CD8-positive, alpha-beta memory T cell (primary cell): ENCODE data around the gene CDC14A. TPM values are rescaled to one million over a fixed set of nuclear protein-coding genes. Genes with fewer than 3 reads are reported as not detected.

Experiments
- CTCF ChIA-PET: fragments of 350-600 bp; sonication (Branson Sonifier 250); formaldehyde crosslinking; loops from one replicate; lab custom pipeline; 2021; ENCODE audit warnings: antibody characterized with exemption; lab: Charles Lee
- POLR2A ChIA-PET: fragments of 350-600 bp; sonication (Branson Sonifier 250); formaldehyde crosslinking; loops from one replicate; lab custom pipeline; 2021; ENCODE audit warnings: antibody characterized with exemption; lab: Charles Lee
- DNase-seq, 5 donors: peaks; one replicate each; pipeline versions ENCODE4 v3.0.0 to v3.0.0-alpha.2; 2020 to 2022; ENCODE audit warnings: mixed read lengths in 1 of 5
- H3K27ac ChIP-seq: one replicate; pipeline ENCODE4 v1.7.0; 2013; ENCODE audit warnings: low read depth, mild to moderate bottlenecking, low read length, moderate library complexity
- H3K27me3 ChIP-seq: 2 replicates; pipeline ENCODE4 v1.7.0; 2013; ENCODE audit warnings: low read length, mild to moderate bottlenecking; ENCODE audit not compliant: insufficient read depth, poor library complexity, severe bottlenecking
- H3K36me3 ChIP-seq: 2 replicates; pipeline ENCODE4 v1.7.0; 2013; ENCODE audit warnings: mild to moderate bottlenecking, low read length, moderate library complexity; ENCODE audit not compliant: insufficient read depth
- H3K4me1 ChIP-seq: 2 replicates; pipeline ENCODE4 v1.7.0; 2013; ENCODE audit warnings: mild to moderate bottlenecking, low read length, moderate library complexity; ENCODE audit not compliant: insufficient read depth
- H3K4me3 ChIP-seq: 2 replicates; pipeline ENCODE4 v1.7.0; 2013; ENCODE audit warnings: mild to moderate bottlenecking, low read length
- H3K9me3 ChIP-seq: 2 replicates; pipeline ENCODE4 v1.7.0; 2013; ENCODE audit warnings: mild to moderate bottlenecking, low read length
- H3K27ac Mint-ChIP-seq, 8 donors: one replicate each; pipeline ENCODE4 v1.8.0; 2020 to 2021; ENCODE audit warnings: mixed read lengths in 8 of 8, mild to moderate bottlenecking in 6 of 8, inconsistent platforms in 3 of 8, moderate library complexity in 3 of 8
- H3K27me3 Mint-ChIP-seq, 2 donors: one replicate each; pipeline ENCODE4 v1.8.0; 2020 to 2021; ENCODE audit warnings: mixed read lengths in 2 of 2, mild to moderate bottlenecking in 1 of 2, moderate library complexity in 1 of 2
- H3K36me3 Mint-ChIP-seq, 3 donors: one replicate each; pipeline ENCODE4 v1.8.0; 2020 to 2021; ENCODE audit warnings: mixed read lengths in 3 of 3, inconsistent platforms in 1 of 3, mild to moderate bottlenecking in 1 of 3
- H3K4me1 Mint-ChIP-seq, 3 donors: one replicate each; pipeline ENCODE4 v1.8.0; 2020 to 2021; ENCODE audit warnings: mixed read lengths in 3 of 3, inconsistent platforms in 1 of 3, mild to moderate bottlenecking in 1 of 3
- H3K4me3 Mint-ChIP-seq, 7 donors: one replicate each; pipeline ENCODE4 v1.8.0; 2020 to 2021; ENCODE audit warnings: mixed read lengths in 7 of 7, mild to moderate bottlenecking in 6 of 7, moderate library complexity in 4 of 7, inconsistent platforms in 2 of 7
- H3K9me3 Mint-ChIP-seq, 5 donors: one replicate each; pipeline ENCODE4 v1.8.0; 2020 to 2022; ENCODE audit warnings: mixed read lengths in 5 of 5, mild to moderate bottlenecking in 3 of 5, moderate library complexity in 2 of 5, inconsistent platforms in 1 of 5
- polyA plus RNA-seq: library from polyadenylated mRNA; unstranded; fragments of 300-500 nt; fragmentation: Illumina TruSeq; gene quantifications from one replicate; pipeline ENCODE4 v1.2.3, GENCODE V29; 2021
- total RNA-seq, 2 experiments: library from RNA; stranded (reverse); gene quantifications; one replicate each; pipeline ENCODE4 v1.2.3, GENCODE V29; 2021

CDC14A gene
- total and polyA plus RNA-seq, 3 experiments from 2014 or later = 25.4 to 36.4 (median 27.9) TPM

DNA sequence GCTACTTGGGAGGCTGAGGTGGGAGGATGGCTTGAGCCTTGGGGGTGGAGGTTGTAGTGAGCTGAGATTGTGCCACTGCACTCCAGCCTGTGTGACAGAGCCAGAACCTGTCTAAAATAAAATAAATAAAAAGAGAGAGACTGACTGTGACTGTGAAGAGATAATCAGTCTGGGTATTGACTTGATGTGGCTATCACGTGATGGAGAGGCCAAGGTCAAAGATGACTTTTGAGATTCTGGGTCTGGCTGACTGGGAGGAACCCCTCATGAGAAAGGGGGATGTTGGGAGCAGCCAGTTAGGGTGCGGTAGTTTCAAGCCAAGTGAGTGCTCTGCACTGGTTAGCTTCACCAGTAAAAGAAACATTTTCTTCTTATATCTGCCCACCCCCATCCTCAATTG lies 66.8 kb downstream of the CDC14A start:
- H3K4me1 Mint-ChIP-seq = peaks cover 87 to 99% (median 97%) of the 10 kb centered on the region in 3 donors
- peak overlapping the region in 3 of 7 donors; percentile 13 to 41 (median 21) for H3K4me3 Mint-ChIP-seq
- DNase-seq = no peak
- H3K27ac ChIP-seq = no peak overlapping the region
- H3K4me1 ChIP-seq = peaks cover 63% of the 10 kb centered on the region
- no peaks in the 10 kb centered on the region for H3K27me3 ChIP-seq
- H3K27me3 Mint-ChIP-seq = no peaks in the 10 kb centered on the region
- peaks cover 23 to 71% (median 24%) of the 10 kb centered on the region in 3 donors for H3K36me3 Mint-ChIP-seq
- no peaks in the 10 kb centered on the region for H3K36me3 ChIP-seq
- CTCF ChIA-PET = no interaction called here
- H3K4me3 ChIP-seq = no peak overlapping the region
- H3K27ac Mint-ChIP-seq = peak overlapping the region; percentile 16 to 91 (median 45)
- no peaks in the 10 kb centered on the region for H3K9me3 ChIP-seq
- POLR2A ChIA-PET = no interaction called here
- H3K9me3 Mint-ChIP-seq = peaks cover 0 to 1% (median 0%) of the 10 kb centered on the region in 5 donors

DNA sequence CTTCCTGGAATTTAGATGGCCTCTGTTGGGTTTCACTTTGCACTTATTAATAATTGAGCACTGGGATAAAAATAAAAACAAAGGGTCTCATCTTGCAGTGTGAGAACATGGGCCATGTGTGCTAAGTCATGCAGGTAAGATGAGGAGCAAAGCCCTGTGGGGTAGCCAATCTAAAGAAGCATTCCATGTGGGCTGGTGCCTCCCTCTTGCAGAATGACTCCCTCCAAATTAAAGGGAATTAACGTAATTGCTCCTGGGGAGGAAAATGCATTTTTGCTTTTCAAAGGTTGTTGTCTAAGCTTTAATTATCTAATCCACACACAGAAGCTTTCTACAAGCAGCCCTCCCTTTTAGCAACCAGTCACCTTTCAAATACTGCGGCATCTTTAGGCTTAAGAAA lies 69.8 kb downstream of the CDC14A start:
- Mint-ChIP-seq H3K4me3 (peak overlapping the region; percentile 67 to 95 (median 88)), H3K27me3 (no peaks in the 10 kb centered on the region), H3K9me3 (peaks cover 0 to 1% (median 0%) of the 10 kb centered on the region in 5 donors), H3K4me1 (peaks cover 75 to 96% (median 92%) of the 10 kb centered on the region in 3 donors), H3K27ac (peak overlapping the region; percentile 76 to 97 (median 90)), H3K36me3 (peaks cover 26 to 78% (median 31%) of the 10 kb centered on the region in 3 donors)
- DNase-seq = no peak
- Histone ChIP-seq H3K27ac (no peak overlapping the region), H3K9me3 (no peaks in the 10 kb centered on the region), H3K4me3 (no peak overlapping the region), H3K27me3 (no peaks in the 10 kb centered on the region), H3K36me3 (no peaks in the 10 kb centered on the region), H3K4me1 (peaks cover 41% of the 10 kb centered on the region)
- ChIA-PET POLR2A (interaction anchor here (2.1 to 4.0 kb wide), 4 partner anchors 8 to 69 kb away, joined by 9 to 24 read pairs (median 18); partner anchors contain the start of gene CDC14A), CTCF (interaction anchor here (0.7 to 3.9 kb wide), 6 partner anchors 12 to 63 kb away, joined by 3 to 38 read pairs (median 4); no protein-coding TSS in a partner anchor)

DNA sequence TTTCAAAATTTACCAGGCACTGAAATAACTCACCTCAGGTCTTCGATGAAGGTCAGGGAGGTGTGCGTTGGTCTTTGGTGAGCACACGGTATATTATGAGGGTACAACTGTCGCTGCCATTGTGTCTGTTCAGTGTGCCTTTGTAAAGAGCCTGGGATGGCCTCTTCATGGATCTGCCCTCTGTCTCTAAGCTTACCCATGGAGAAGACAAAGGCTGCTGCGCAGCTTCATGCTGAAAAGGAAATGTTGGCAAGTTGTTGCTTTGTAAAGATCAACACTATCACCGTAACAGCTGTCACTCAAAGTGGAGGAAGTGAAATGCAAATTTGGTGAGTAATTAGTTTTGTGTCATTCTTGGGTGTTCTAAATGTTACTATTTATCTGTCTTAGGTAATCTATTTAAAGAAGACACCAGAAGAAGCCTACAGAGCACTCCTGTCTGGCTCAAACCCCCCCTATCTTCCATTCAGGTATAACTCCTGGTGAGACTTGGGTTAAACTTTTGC lies 71.6 kb downstream of the CDC14A start:
- peak overlapping the region; percentile 66 for H3K27ac ChIP-seq
- ChIA-PET POLR2A (interaction anchor here (0.6 to 4.0 kb wide), 10 partner anchors 9 to 272 kb away, joined by 3 to 24 read pairs (median 8); partner anchors contain the start of gene CDC14A), CTCF (interaction anchor here (0.9 to 3.9 kb wide), 15 partner anchors 9 to 158 kb away, joined by 3 to 38 read pairs (median 4); partner anchors contain the start of genes CDC14A and RTCA)
- H3K4me3 ChIP-seq = peak overlapping the region; percentile 35
- peaks cover 42% of the 10 kb centered on the region for H3K4me1 ChIP-seq
- peaks cover 5% of the 10 kb centered on the region for H3K36me3 ChIP-seq
- peak in 1 of 5 donors; percentile 64 for DNase-seq
- Mint-ChIP-seq H3K4me3 (peak overlapping the region; percentile 84 to 95 (median 91)), H3K9me3 (peaks cover 0 to 1% (median 0%) of the 10 kb centered on the region in 5 donors), H3K27me3 (no peaks in the 10 kb centered on the region), H3K4me1 (peaks cover 71 to 92% (median 89%) of the 10 kb centered on the region in 3 donors), H3K36me3 (peaks cover 14 to 74% (median 29%) of the 10 kb centered on the region in 3 donors), H3K27ac (peak overlapping the region; percentile 83 to 99 (median 96))
- no peaks in the 10 kb centered on the region for H3K9me3 ChIP-seq
- no peaks in the 10 kb centered on the region for H3K27me3 ChIP-seq

DNA sequence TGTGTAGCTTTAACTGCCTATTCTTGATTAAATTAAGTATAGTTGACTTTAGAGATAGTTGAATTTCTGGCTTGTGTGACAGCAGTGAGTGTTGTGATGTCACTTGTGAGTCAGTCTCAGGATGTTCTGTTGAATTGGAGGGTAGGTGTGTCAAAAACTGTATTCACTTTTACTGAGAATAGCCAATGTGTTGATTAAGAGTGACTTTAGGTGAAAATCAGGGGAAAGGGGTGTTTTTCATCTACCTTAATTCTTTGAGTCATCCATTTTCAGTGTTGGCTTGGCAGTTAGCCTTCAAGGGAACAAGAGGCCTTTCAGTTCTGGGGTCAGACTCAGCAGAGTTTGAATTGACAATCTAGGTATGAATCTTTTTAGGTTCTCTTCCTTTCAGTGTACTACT lies 75.9 kb downstream of the CDC14A start:
- Mint-ChIP-seq H3K27me3 (no peaks in the 10 kb centered on the region), H3K4me3 (peak overlapping the region in 2 of 7 donors; percentile 4 to 46), H3K36me3 (peaks cover 25 to 75% (median 33%) of the 10 kb centered on the region in 3 donors), H3K9me3 (no peaks in the 10 kb centered on the region), H3K27ac (peak overlapping the region; percentile 31 to 84 (median 68)), H3K4me1 (peaks cover 58 to 86% (median 85%) of the 10 kb centered on the region in 3 donors)
- ChIA-PET POLR2A (no interaction called here), CTCF (interaction anchor here (0.6 to 1.9 kb wide), 3 partner anchors 12 to 68 kb away, joined by 3 to 5 read pairs (median 4); no protein-coding TSS in a partner anchor)
- H3K36me3 ChIP-seq = peaks cover 5% of the 10 kb centered on the region
- H3K4me3 ChIP-seq = no peak overlapping the region
- no peak for DNase-seq
- peaks cover 41% of the 10 kb centered on the region for H3K4me1 ChIP-seq
- H3K27ac ChIP-seq = no peak overlapping the region
- no peaks in the 10 kb centered on the region for H3K27me3 ChIP-seq
- no peaks in the 10 kb centered on the region for H3K9me3 ChIP-seq

DNA sequence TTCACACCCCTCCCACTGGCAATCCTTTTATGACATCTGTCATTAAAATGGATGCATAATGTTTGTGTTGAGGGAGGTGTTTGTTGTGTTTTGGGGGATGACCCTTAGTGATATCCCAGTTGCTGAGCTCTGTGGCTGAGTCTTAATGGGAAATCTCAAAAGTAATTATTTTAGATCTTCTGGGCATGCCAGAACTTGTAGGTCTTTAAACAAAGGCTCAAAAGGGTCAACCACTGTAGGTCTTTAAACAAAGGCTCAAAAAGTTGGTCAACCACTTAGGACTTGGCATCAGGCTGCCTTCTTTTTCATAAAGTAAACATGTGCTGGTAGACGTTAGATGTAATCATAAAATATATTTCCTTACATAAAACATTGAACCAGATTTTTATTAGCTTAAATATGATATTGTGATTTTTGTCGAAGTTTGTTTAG lies 78.0 kb downstream of the CDC14A start:
- Mint-ChIP-seq H3K9me3 (peaks cover 0 to 2% (median 0%) of the 10 kb centered on the region in 5 donors), H3K4me3 (no peak overlapping the region), H3K4me1 (peaks cover 57 to 86% (median 85%) of the 10 kb centered on the region in 3 donors), H3K27me3 (no peaks in the 10 kb centered on the region), H3K36me3 (peaks cover 32 to 70% (median 34%) of the 10 kb centered on the region in 3 donors), H3K27ac (peak overlapping the region in 2 of 8 donors; percentile 50 to 61)
- Histone ChIP-seq H3K36me3 (peaks cover 5% of the 10 kb centered on the region), H3K27ac (no peak overlapping the region), H3K4me3 (no peak overlapping the region), H3K9me3 (no peaks in the 10 kb centered on the region), H3K27me3 (no peaks in the 10 kb centered on the region), H3K4me1 (peaks cover 47% of the 10 kb centered on the region)
- no peak for DNase-seq
- POLR2A ChIA-PET = interaction anchor here (0.9 to 1.0 kb wide), 2 partner anchors 23 to 30 kb away, joined by 3 read pairs; no protein-coding TSS in a partner anchor
- CTCF ChIA-PET = no interaction called here

DNA sequence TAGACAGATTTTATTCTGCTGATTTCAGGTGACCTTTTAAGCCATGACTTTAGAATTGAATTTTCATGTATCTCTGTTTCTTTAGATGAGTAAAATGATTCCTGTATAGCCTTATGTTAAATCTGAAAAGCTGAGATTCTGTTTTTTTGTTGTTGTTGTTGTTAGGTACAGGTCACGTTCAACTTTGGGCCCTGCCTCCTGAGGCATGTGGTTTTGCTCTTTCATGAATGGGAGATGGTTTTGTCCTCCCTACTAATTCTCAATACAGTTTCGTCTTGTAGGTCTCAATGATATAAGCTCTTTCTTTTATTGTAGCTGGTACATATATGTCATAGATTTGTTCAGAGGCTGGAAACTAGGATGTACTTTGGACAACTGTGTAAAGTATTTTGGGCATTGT lies 79.6 kb downstream of the CDC14A start:
- no peak overlapping the region for H3K27ac ChIP-seq
- DNase-seq = no peak
- no peaks in the 10 kb centered on the region for H3K9me3 ChIP-seq
- Mint-ChIP-seq H3K36me3 (peaks cover 29 to 70% (median 33%) of the 10 kb centered on the region in 3 donors), H3K27ac (peak overlapping the region; percentile 27 to 83 (median 78)), H3K9me3 (peaks cover 0 to 2% (median 0%) of the 10 kb centered on the region in 5 donors), H3K4me3 (peak overlapping the region in 3 of 7 donors; percentile 4 to 11 (median 9)), H3K27me3 (no peaks in the 10 kb centered on the region), H3K4me1 (peaks cover 57 to 89% (median 82%) of the 10 kb centered on the region in 3 donors)
- ChIA-PET POLR2A (interaction anchor here (1.0 kb wide), 1 partner anchor 9 kb away, joined by 3 read pairs; no protein-coding TSS in a partner anchor), CTCF (interaction anchor here (1.3 to 2.8 kb wide), 2 partner anchors 9 to 28 kb away, joined by 4 to 9 read pairs; no protein-coding TSS in a partner anchor)
- peaks cover 60% of the 10 kb centered on the region for H3K4me1 ChIP-seq
- H3K4me3 ChIP-seq = no peak overlapping the region
- peaks cover 5% of the 10 kb centered on the region for H3K36me3 ChIP-seq
- no peaks in the 10 kb centered on the region for H3K27me3 ChIP-seq

DNA sequence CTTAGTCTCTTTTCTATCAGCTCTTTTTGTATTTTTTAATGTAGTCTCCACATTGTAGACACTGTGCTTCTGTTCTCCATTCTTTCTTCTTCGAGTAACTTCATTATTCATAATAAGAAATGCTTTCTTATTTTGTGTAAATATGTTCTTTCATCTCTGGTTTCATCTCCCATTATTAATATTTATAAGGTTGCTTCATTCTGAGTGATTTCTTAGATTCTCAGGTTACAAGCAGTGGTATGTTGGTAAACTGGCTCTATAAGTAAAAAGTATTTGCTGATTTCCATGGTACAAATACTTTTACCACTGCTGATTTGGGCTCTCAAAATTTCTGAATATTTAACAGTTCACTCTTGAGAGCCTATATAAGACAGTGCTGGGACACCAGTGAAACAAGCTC lies 81.3 kb downstream of the CDC14A start:
- H3K9me3 Mint-ChIP-seq = peaks cover 0 to 2% (median 0%) of the 10 kb centered on the region in 5 donors
- no peak for DNase-seq
- peaks cover 55 to 87% (median 81%) of the 10 kb centered on the region in 3 donors for H3K4me1 Mint-ChIP-seq
- ChIA-PET POLR2A (interaction anchor here (0.5 to 2.4 kb wide), 2 partner anchors 9 to 139 kb away, joined by 4 to 9 read pairs; no protein-coding TSS in a partner anchor), CTCF (interaction anchor here (1.4 to 2.8 kb wide), 6 partner anchors 9 to 81 kb away, joined by 3 to 9 read pairs (median 4); partner anchors contain the start of gene CDC14A)
- H3K36me3 Mint-ChIP-seq = peaks cover 25 to 66% (median 31%) of the 10 kb centered on the region in 3 donors
- H3K27me3 Mint-ChIP-seq = no peaks in the 10 kb centered on the region
- peak overlapping the region in 1 of 7 donors; percentile 2 for H3K4me3 Mint-ChIP-seq
- peak overlapping the region; percentile 10 to 85 (median 71) for H3K27ac Mint-ChIP-seq
- peaks cover 62% of the 10 kb centered on the region for H3K4me1 ChIP-seq
- H3K4me3 ChIP-seq = no peak overlapping the region
- no peaks in the 10 kb centered on the region for H3K36me3 ChIP-seq
- no peaks in the 10 kb centered on the region for H3K9me3 ChIP-seq
- no peak overlapping the region for H3K27ac ChIP-seq
- H3K27me3 ChIP-seq = no peaks in the 10 kb centered on the region
